Measurements from ENCODE around the gene PTPN9. TPM values are rescaled to one million over a fixed set of nuclear protein-coding genes. Genes with fewer than 3 reads are reported as not detected.
"Not testable (repeated sequence)": the region's sequence is repeated elsewhere in the genome, so short reads cannot be mapped to it uniquely, and the experiment has no call there.

The PTPN9 gene
- total RNA-seq, 1 donor from 2014 or later = 8.6 TPM

GRCh38 chr15:75451202-75451673, 127.9 kb downstream of the PTPN9 start:
- no peak for DNase-seq (ENCODE audit: low spot score)
- peak overlapping the region; percentile 96 for H3K4me3 Mint-ChIP-seq
- peaks cover 25% of the 10 kb centered on the region for H3K4me1 Mint-ChIP-seq
- Histone ChIP-seq H3K4me2 (peak overlapping the region; percentile 70), H3K36me3 (no peaks in the 10 kb centered on the region), H3K27ac (peak overlapping the region; percentile 89), H3K9ac (peak overlapping the region; percentile 64), H4K20me1 (ENCODE audit: low read depth) (peaks cover 50% of the 10 kb centered on the region), H3K4me3 (peak overlapping the region; percentile 70), H3K4me1 (peaks cover 9% of the 10 kb centered on the region), H3K79me2 (ENCODE audit: low read depth) (peaks cover 64% of the 10 kb centered on the region), H2AFZ (replicated peaks) (no peak overlapping the region), H3K9me3 (ENCODE audit: low read depth) (no peaks in the 10 kb centered on the region), H3F3A (ENCODE audit: low read depth) (peaks cover 39% of the 10 kb centered on the region), H3K27me3 (no peaks in the 10 kb centered on the region)
- TF ChIP-seq CTCF (IDR thresholded peaks at IDR 0.05) (no peak), EZH2phosphoT487 (IDR thresholded peaks at IDR 0.05) (no peak), EZH2 (IDR thresholded peaks at IDR 0.05) (no peak)
- peaks cover 9% of the 10 kb centered on the region for H3K27me3 Mint-ChIP-seq (ENCODE audit: insufficient read depth, low read depth)
- H3K36me3 Mint-ChIP-seq = peaks cover 4% of the 10 kb centered on the region
- H3K27ac Mint-ChIP-seq = no peak overlapping the region
- H3K9me3 Mint-ChIP-seq = no peaks in the 10 kb centered on the region

GRCh38 chr15:75450307-75451201, 128.6 kb downstream of the PTPN9 start:
- H3K4me1 ChIP-seq = peaks cover 9% of the 10 kb centered on the region
- Mint-ChIP-seq H3K4me1 (peaks cover 23% of the 10 kb centered on the region), H3K9me3 (no peaks in the 10 kb centered on the region), H3K27me3 (ENCODE audit: insufficient read depth, low read depth) (peaks cover 9% of the 10 kb centered on the region), H3K27ac (peak overlapping the region; percentile 85), H3K36me3 (peaks cover 9% of the 10 kb centered on the region), H3K4me3 (peak overlapping the region; percentile 96)
- H3K27me3 ChIP-seq = no peaks in the 10 kb centered on the region
- peak overlapping the region; percentile 70 for H3K4me3 ChIP-seq
- H3K9me3 ChIP-seq (ENCODE audit: low read depth) = no peaks in the 10 kb centered on the region
- H3K4me2 ChIP-seq = peak overlapping the region; percentile 81
- peaks cover 70% of the 10 kb centered on the region for H3K79me2 ChIP-seq (ENCODE audit: low read depth)
- peaks cover 57% of the 10 kb centered on the region for H4K20me1 ChIP-seq (ENCODE audit: low read depth)
- peaks cover 39% of the 10 kb centered on the region for H3F3A ChIP-seq (ENCODE audit: low read depth)
- no peak overlapping the region for H2AFZ ChIP-seq (replicated peaks)
- H3K9ac ChIP-seq = no peak overlapping the region
- peak; percentile 8 for TF ChIP-seq CTCF (IDR thresholded peaks at IDR 0.05)
- no peak for TF ChIP-seq EZH2 (IDR thresholded peaks at IDR 0.05)
- TF ChIP-seq EZH2phosphoT487 (IDR thresholded peaks at IDR 0.05) = no peak
- no peaks in the 10 kb centered on the region for H3K36me3 ChIP-seq
- DNase-seq (ENCODE audit: low spot score) = peak; percentile 98
- H3K27ac ChIP-seq = peak overlapping the region; percentile 54

DNA sequence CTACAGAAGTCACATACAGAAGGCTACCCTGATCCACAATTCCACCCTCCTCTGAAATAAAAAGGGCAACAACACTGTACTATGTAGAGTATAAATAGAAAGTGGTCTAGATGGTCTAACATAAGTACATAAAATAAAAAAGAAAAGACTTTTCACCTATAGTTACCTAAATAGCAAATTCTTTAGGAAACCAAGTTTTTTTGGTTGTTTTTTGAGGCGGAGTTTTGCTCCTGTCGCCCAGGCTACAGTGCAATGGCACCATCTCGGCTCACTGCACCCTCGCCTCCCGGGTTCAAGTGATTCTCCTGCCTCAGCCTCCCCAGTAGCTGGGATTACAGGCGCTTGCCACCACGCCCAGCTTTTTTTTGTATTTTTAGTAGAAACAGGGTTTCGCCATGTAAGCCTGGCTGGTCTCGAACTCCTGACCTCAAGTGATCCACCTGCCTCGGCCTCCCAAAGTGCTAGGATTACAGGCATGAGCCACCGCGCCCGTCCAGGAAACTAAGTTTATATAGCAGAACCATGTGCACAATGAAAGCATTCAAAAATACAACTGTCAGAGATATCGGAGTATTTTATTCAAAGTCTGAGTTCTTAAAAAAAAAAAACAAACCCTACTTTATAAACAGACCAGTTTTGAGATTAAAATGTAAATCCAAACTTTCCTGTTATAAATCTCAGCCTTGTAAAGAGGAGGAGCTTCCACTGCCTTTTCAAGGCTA, 129.4 kb downstream of the PTPN9 start:
- Histone ChIP-seq H3K27me3 (no peaks in the 10 kb centered on the region), H3K27ac (no peak overlapping the region), H3K4me3 (peak overlapping the region; percentile 70), H3F3A (ENCODE audit: low read depth) (peaks cover 36% of the 10 kb centered on the region), H3K4me2 (peak overlapping the region; percentile 81), H3K79me2 (ENCODE audit: low read depth) (peaks cover 70% of the 10 kb centered on the region), H2AFZ (replicated peaks) (no peak overlapping the region), H3K4me1 (peaks cover 9% of the 10 kb centered on the region), H3K9ac (no peak overlapping the region), H3K9me3 (ENCODE audit: low read depth) (no peaks in the 10 kb centered on the region), H4K20me1 (ENCODE audit: low read depth) (peaks cover 65% of the 10 kb centered on the region), H3K36me3 (no peaks in the 10 kb centered on the region)
- H3K9me3 Mint-ChIP-seq = no peaks in the 10 kb centered on the region
- no peak for DNase-seq (ENCODE audit: low spot score)
- H3K4me1 Mint-ChIP-seq = peaks cover 23% of the 10 kb centered on the region
- H3K36me3 Mint-ChIP-seq = peaks cover 9% of the 10 kb centered on the region
- peaks cover 9% of the 10 kb centered on the region for H3K27me3 Mint-ChIP-seq (ENCODE audit: insufficient read depth, low read depth)
- H3K4me3 Mint-ChIP-seq = peak overlapping the region; percentile 95
- H3K27ac Mint-ChIP-seq = peak overlapping the region; percentile 50
- TF ChIP-seq EZH2 (IDR thresholded peaks at IDR 0.05) (no peak), CTCF (IDR thresholded peaks at IDR 0.05) (no peak)

DNA sequence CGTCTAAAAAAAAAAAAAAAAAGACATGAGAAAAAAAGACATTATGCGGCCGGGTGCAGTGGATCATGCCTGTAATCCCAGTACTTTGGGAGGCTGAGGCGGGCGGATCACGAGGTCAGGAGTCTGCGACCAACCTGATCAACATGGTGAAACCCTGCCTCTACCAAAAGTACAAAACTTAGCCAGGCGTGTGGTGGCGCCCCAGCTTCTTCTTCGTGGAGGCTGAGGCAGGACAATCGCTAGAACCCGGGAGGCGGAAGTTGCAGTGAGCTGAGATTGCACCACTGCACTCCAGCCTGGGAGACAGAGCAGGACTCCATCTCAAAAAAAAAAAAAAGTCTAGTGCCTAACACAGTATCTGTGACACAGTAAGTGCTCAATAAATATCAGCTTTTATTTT, 130.9 kb downstream of the PTPN9 start:
- not testable (repeated sequence) for H3K27ac ChIP-seq; H3K27me3 ChIP-seq; H2AFZ ChIP-seq (replicated peaks); H3K4me2 ChIP-seq; H3K4me3 Mint-ChIP-seq; H3K9ac ChIP-seq; H3K9me3 ChIP-seq (ENCODE audit: low read depth); H3K4me3 ChIP-seq; H3K36me3 ChIP-seq; H3K4me1 ChIP-seq; H3K27ac Mint-ChIP-seq; H3K27me3 Mint-ChIP-seq (ENCODE audit: insufficient read depth, low read depth); H3K9me3 Mint-ChIP-seq; DNase-seq (ENCODE audit: low spot score)
- peaks cover 80% of the 10 kb centered on the region for H4K20me1 ChIP-seq (ENCODE audit: low read depth)
- Mint-ChIP-seq H3K36me3 (peaks cover 12% of the 10 kb centered on the region), H3K4me1 (peaks cover 23% of the 10 kb centered on the region)
- peaks cover 80% of the 10 kb centered on the region for H3K79me2 ChIP-seq (ENCODE audit: low read depth)
- H3F3A ChIP-seq (ENCODE audit: low read depth) = peaks cover 26% of the 10 kb centered on the region

Measured in neural progenitor cell (in vitro differentiated cells).